HG03097 (cell line): Measurements from ENCODE around the gene CYP27A1.
"Not testable (repeated sequence)": the region's sequence is repeated elsewhere in the genome, so short reads cannot be mapped to it uniquely, and the experiment has no call there.

Source experiments
- ATAC-seq: cut with Tn5 transposase; IDR thresholded peaks from one replicate; pipeline ENCODE4 v1.9.1; 2021; ENCODE audit not compliant: unreplicated experiment, low FRiP score

CYP27A1 gene

DNA sequence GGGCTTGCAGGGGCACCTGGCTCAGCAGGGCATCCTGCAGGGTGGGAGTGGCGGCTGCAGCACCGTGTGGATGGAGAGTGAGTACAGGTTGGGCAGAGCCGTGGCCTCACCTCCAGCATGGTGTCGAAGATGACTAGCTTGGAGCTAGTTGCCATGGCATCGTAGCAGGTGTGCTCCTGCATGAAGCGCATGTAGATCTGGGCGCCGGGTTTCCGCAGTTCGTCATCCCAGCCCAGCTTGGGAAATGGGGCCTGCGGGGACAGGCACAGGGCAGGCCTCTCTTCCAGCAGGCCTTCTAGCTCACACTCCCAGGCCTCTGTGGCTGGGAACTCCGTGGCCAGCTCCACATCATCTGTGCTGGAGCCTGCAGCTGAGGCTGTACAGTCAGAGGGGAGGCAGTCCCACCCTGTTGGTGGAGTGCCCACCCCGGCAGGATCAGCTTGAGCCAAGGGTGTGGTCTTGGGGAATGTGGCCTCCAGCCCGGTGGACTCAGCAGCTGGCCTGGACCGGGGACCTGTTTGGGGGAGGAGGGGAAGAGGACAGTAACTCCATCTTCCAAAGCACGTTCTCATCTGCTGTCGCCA is 48.0 kb downstream of the CYP27A1 start:
- ATAC-seq, result no peak

GRCh38 chr2:218830526-218831306 is 48.8 kb downstream of the CYP27A1 start:
- no peak for ATAC-seq

- no peak for ATAC-seq
Observed at GRCh38 chr2:218831378-218831990, 49.5 kb downstream of the CYP27A1 start, which contains the start of gene PRKAG3. TSS of gene PRKAG3 (minus strand) at chr2:218831803.

DNA sequence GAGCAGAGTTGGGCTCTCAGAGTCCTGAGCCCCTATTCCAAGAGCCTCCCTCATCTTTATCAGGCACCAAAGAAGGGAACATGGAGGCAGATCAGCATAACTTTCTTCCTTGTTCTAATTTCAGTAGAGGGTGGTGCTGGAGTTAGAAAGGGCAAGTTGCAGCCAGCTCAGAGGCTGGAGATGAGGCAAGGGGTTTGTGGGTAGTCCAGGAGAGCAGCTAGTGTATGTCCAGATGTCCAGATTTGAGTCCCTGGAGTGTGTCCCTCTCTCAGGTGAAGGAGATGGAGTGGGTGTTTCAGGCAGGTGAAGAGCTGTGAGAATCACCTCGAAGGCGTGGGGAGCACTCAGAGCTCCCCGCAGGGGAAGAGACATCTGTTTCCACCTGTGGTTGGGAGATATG is 50.1 kb downstream of the CYP27A1 start:
- ATAC-seq, result no peak

DNA sequence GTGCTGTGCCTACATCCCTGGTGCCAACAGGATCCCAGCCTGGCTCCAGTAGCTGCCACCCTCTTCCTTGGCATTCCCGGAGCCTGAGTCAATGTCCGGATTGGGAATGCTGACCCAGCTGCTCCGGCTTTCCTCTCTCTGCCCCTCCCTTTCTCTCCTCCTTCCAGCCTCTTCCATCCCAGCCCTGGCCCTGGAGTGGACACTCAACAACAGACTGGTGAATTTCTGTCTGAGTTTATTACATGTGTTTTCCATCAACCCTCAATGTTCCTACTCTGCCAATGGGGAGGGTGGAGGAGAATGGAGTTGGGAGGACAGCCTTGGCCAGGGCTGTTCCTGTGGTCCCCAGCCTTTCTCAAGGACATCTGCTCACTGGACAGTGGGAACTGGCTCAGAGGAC is 50.6 kb downstream of the CYP27A1 start:
- ATAC-seq, result no peak

DNA sequence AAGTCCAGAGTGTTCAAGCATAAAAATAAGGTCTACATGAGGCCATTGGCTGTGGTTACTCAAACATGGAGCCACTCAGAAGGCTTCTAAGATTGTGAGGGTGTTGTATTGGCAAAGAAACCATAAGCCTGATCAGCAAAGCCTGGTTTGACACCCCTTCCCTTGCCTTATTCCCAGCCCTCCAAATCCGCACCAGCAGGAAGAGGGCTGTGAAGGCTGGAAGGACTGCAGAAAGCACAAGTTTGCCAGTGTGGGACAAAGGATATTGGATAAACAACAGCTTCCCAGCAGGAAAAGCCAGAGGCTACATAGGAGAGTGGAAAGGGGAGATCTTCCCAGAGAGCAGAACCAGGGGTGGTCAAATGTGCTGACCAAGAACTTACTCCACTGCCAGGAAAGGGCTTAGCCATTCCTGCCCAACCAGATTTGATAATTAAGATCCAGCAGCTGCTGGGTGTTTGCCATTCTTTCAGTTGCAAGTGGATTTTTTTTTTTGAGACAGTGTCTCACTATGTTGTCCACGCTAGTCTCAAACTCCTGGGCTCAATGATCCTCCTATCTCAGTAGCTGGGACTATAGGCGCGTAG is 51.2 kb downstream of the CYP27A1 start:
- ATAC-seq, result no peak

GRCh38 chr2:218834685-218835084 is 52.7 kb downstream of the CYP27A1 start:
- ATAC-seq, result no peak

DNA sequence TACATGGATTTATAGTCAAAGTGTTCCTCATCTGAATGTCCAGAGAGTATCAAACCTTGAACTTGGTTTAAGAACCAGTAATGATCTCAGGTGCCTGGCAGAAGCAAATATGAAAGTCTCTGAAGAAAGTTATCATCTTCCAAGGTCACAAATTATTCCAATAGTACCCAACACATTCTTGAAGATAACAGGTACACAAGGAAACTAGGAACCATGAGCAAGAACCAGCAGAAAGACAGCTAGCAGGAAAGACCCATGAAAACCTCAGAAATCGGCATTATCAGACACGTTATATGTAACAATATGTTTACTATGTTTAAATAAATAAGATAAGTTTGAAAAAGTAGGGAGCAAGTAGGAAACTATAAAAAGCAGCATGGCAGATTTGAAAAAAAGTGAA is 55.5 kb downstream of the CYP27A1 start:
- ATAC-seq, result no peak

GRCh38 chr2:218839430-218839829 is 57.5 kb downstream of the CYP27A1 start:
- ATAC-seq, result no peak

DNA sequence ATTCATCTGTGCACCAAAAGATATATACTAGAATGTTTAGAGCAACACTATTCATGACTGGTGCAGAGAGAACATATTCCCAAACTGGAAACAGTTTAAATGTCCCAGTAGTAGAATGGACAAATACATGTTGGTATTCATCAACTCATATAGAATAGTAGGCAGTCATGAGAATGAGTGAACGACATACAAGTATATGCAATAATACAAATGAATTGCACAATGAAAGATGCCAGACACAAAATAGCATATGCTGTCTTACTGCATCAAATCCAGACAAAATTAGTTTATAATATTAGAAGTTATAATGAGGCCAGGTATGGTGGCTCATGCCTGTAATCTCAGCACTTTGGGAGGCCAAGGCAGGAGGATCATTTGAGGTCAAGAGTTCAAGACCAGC is 57.9 kb downstream of the CYP27A1 start:
- ATAC-seq, result no peak

DNA sequence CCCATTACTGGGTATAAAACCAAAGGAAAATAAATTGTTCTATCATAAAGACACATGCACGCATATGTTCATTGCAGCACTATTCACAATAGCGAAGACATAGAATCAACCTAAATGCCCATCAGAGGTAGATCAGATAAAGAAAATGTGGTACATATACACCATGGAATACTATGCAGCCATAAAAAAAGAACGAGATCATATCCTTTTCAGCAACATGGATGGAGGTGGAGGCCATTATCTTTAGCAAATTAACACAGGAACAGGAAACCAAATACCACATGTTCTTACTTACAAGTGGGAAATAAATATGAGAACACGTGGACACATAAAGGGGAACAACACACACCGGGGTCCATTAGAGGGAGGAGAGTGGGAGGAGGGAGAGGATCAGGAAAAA is 62.4 kb downstream of the CYP27A1 start:
- not testable (repeated sequence) for ATAC-seq

DNA sequence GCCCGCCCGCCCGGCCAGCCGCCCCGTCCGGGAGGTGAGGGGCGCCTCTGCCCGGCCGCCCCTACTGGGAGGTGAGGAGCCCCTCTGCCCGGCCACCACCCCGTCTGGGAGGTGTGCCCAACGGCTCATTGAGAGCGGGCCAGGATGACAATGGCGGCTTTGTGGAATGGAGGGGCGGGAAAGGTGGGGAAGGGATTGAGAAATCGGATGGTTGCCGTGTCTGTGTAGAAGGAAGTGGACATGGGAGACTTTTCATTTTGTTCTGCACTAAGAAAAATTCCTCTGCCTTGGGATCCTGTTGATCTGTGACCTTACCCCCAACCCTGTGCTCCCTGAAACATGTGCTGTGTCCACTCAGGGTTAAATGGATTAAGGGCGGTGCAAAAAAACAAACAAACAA is 65.0 kb downstream of the CYP27A1 start:
- ATAC-seq, result not testable (repeated sequence)

GRCh38 chr2:218849721-218850120 is 67.8 kb downstream of the CYP27A1 start:
- no peak for ATAC-seq

GRCh38 chr2:218850796-218851195 is 68.8 kb downstream of the CYP27A1 start:
- no peak for ATAC-seq

- ATAC-seq, result no peak
Observed at GRCh38 chr2:218851286-218851685, 69.3 kb downstream of the CYP27A1 start.

DNA sequence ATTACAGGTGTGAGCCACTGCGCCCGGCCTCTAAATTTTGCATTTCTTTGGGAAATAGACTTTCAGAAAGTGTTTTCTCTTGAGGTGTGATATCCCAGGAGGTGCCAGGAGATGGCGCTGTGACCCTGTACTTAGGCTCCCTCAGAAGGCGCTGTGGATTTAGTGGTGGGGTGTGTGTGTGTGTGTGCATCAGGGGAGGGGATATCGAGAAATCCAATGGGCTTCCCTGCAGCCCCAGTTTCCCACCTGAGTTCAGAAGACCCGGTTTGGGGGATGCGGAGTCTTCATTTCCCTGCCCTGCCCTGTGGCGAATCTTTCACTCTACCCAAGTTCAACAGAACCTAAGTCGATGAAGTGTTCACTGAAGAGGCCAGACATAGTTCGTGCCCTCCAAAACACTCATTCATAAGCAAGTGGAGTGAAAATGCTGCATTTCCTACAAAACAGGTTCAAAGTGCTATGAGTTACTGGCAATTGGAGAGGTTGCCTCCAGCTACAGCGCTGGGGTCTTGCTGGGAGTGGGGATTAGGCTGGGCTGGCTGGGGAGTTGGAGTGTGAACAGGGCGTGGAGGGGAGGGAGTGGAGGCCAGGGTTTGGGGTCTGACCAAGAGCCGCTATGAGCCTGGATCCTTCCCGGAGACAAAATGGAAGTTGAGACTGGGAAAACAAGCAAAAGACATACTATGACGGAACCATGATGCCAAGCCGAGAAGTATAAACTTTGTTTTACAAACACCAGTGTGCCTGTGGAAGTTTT is 71.1 kb downstream of the CYP27A1 start:
- ATAC-seq, result no peak

GRCh38 chr2:218853766-218854165 is 71.8 kb downstream of the CYP27A1 start:
- ATAC-seq, result no peak

GRCh38 chr2:218854860-218855259 is 72.9 kb downstream of the CYP27A1 start:
- ATAC-seq, result no peak

- ATAC-seq, result no peak
Observed at GRCh38 chr2:218855305-218856166, 73.6 kb downstream of the CYP27A1 start.
